HG02623 (cell line): Measurements from ENCODE around the gene APOB.
A peak's percentile ranks its signal among the peaks of the same experiment; 100 is the strongest.

Source experiments
- ATAC-seq: cut with Tn5 transposase; IDR thresholded peaks from one replicate; pipeline ENCODE4 v1.9.1; 2021; ENCODE audit warnings: moderate library complexity; ENCODE audit not compliant: unreplicated experiment

The APOB gene

GRCh38 chr2:21050164-21050563 lies 6.3 kb upstream of the APOB start:
- ATAC-seq: no peak

- ATAC-seq: no peak
Measured at GRCh38 chr2:21047141-21048009, 3.5 kb upstream of the APOB start.

GRCh38 chr2:21046506-21046905 lies 2.6 kb upstream of the APOB start:
- ATAC-seq: no peak

- ATAC-seq: no peak
Measured at GRCh38 chr2:21044694-21045371, 960 bp upstream of the APOB start.

GRCh38 chr2:21042958-21043743 lies 722 bp downstream of the APOB start:
- ATAC-seq: peak; percentile 74

- ATAC-seq: no peak
Measured at GRCh38 chr2:21042708-21042957, 1.2 kb downstream of the APOB start.

- ATAC-seq: no peak
Measured at GRCh38 chr2:21041943-21042707, 1.7 kb downstream of the APOB start.

- ATAC-seq: no peak
Measured at GRCh38 chr2:21041462-21041861, 2.4 kb downstream of the APOB start.

- ATAC-seq: no peak
Measured at GRCh38 chr2:21040468-21041377, 3.1 kb downstream of the APOB start.

- no peak for ATAC-seq
Measured at GRCh38 chr2:21039979-21040467, 3.9 kb downstream of the APOB start.

GRCh38 chr2:21039080-21039556 lies 4.8 kb downstream of the APOB start:
- ATAC-seq: no peak

GRCh38 chr2:21038403-21039073 lies 5.3 kb downstream of the APOB start:
- no peak for ATAC-seq

- ATAC-seq: no peak
Measured at GRCh38 chr2:21037671-21038108, 6.2 kb downstream of the APOB start.

- no peak for ATAC-seq
Measured at GRCh38 chr2:21036708-21037670, 6.9 kb downstream of the APOB start.

- ATAC-seq: no peak
Measured at GRCh38 chr2:21035974-21036707, 7.7 kb downstream of the APOB start.

GRCh38 chr2:21035282-21035973 lies 8.4 kb downstream of the APOB start:
- ATAC-seq: no peak

GRCh38 chr2:21034972-21035279 lies 8.9 kb downstream of the APOB start:
- ATAC-seq: no peak
